Keratinocyte (primary cell): ENCODE results near the gene DENND1C. TPM values are rescaled to one million over a fixed set of nuclear protein-coding genes. Genes with fewer than 3 reads are reported as not detected.

Source experiments
- DNase-seq: peaks from one replicate; pipeline ENCODE4 v3.0.0-alpha.2; 2011; ENCODE audit warnings: low read depth, missing footprints, low spot score
- FAIRE-seq: peaks from 2 replicates; lab custom pipeline; 2011; peaks lifted over from hg19 to GRCh38; lab: Jason Lieb, UNC
- H2AFZ ChIP-seq: 2 replicates; pipeline ENCODE4 v1.6.0; 2012; ENCODE audit warnings: low read length, control low read depth, inconsistent platforms; ENCODE audit not compliant: control insufficient read depth
- H3K27ac ChIP-seq: 2 replicates; pipeline ENCODE4 v1.5.1; 2011; ENCODE audit warnings: low read length; ENCODE audit not compliant: control insufficient read depth, insufficient read depth
- H3K27me3 ChIP-seq: 3 replicates; pipeline ENCODE4 v1.6.0; 2011; ENCODE audit warnings: low read length; ENCODE audit not compliant: control insufficient read depth, insufficient read depth; ENCODE audit errors: extremely low read depth
- H3K36me3 ChIP-seq, 2 experiments: 2 replicates in 1 of 2; 3 replicates in 1 of 2; pipeline ENCODE4 v1.5.1; 2011; ENCODE audit warnings: low read length in 2 of 2, mild to moderate bottlenecking in 1 of 2; ENCODE audit not compliant: control insufficient read depth in 2 of 2, insufficient read depth in 2 of 2; ENCODE audit errors: extremely low read depth in 1 of 2
- H3K4me1 ChIP-seq: 3 replicates; pipeline ENCODE4 v1.5.1; 2011; ENCODE audit warnings: low read length; ENCODE audit not compliant: control insufficient read depth, insufficient read depth; ENCODE audit errors: extremely low read depth
- H3K4me2 ChIP-seq: 3 replicates; pipeline ENCODE4 v1.6.0; 2011; ENCODE audit warnings: low read depth, low read length; ENCODE audit not compliant: control insufficient read depth, insufficient read depth; ENCODE audit errors: extremely low read depth
- H3K4me3 ChIP-seq, 3 experiments: fragments of 200-600 bp in 1 of 3; sonication (generic) in 1 of 3; 2 replicates in 2 of 3; 3 replicates in 1 of 3; pipeline ENCODE4 v1.5.1; 2011 to 2016; ENCODE audit warnings: low read length in 3 of 3, mild to moderate bottlenecking in 3 of 3, control low read depth in 2 of 3, inconsistent platforms in 1 of 3, low read depth in 1 of 3, mixed read lengths in 1 of 3, mixed run types in 1 of 3, moderate library complexity in 1 of 3; ENCODE audit not compliant: control insufficient read depth in 2 of 3, insufficient read depth in 2 of 3; ENCODE audit errors: extremely low read depth in 1 of 3
- H3K79me2 ChIP-seq: 2 replicates; pipeline ENCODE4 v1.6.0; 2012; ENCODE audit warnings: low read length; ENCODE audit not compliant: control insufficient read depth, insufficient read depth
- H3K9ac ChIP-seq: 3 replicates; pipeline ENCODE4 v1.6.0; 2011; ENCODE audit warnings: low read length; ENCODE audit not compliant: control insufficient read depth, insufficient read depth; ENCODE audit errors: extremely low read depth
- H3K9me1 ChIP-seq: 3 replicates; pipeline ENCODE4 v1.6.0; 2011; ENCODE audit warnings: low read length; ENCODE audit not compliant: control insufficient read depth, insufficient read depth; ENCODE audit errors: extremely low read depth
- H3K9me3 ChIP-seq: 2 replicates; pipeline ENCODE4 v1.5.1; 2012; ENCODE audit warnings: low read depth, low read length; ENCODE audit not compliant: control insufficient read depth
- H4K20me1 ChIP-seq: 3 replicates; pipeline ENCODE4 v1.6.0; 2011; ENCODE audit warnings: low read length; ENCODE audit not compliant: control insufficient read depth, insufficient read depth; ENCODE audit errors: extremely low read depth
- CTCF ChIP-seq, 3 experiments: IDR thresholded peaks in 1 of 3; conservative IDR thresholded peaks in 1 of 3; optimal IDR thresholded peaks in 1 of 3; 2 replicates in 2 of 3; 3 replicates in 1 of 3; pipeline versions ENCODE3 to v1.5.1; 2011; ENCODE audit warnings: low read length in 3 of 3, mild to moderate bottlenecking in 3 of 3, moderate library complexity in 2 of 3, control low read depth in 1 of 3, inconsistent platforms in 1 of 3; ENCODE audit not compliant: insufficient read depth in 2 of 3; ENCODE audit errors: extremely low read depth in 1 of 3
- EZH2 ChIP-seq: IDR thresholded peaks from one replicate; pipeline ENCODE4 v1.6.1; 2012; ENCODE audit warnings: inconsistent platforms, mild to moderate bottlenecking, low read length, moderate library complexity
- dilution Hi-C: fragments of 300-500 bp; cut with MboI; formaldehyde crosslinking; loops from one replicate; pipeline ENCODE4 v1.7.0; 2020; ENCODE audit warnings: low sequenced_read_pairs; ENCODE audit not compliant: extremely low pct_ligation_motif_present
- polyA plus RNA-seq, 5 experiments: library from polyadenylated mRNA; depleted of rRNA in 3 of 5; stranded (reverse) in 3 of 5; stranded (forward) in 1 of 5; unstranded in 1 of 5; fragments of >200 nt; gene quantifications; 1 replicate in 1 of 5; 2 replicates in 3 of 5; 3 replicates in 1 of 5; pipeline versions ENCODE4 v1.2.1 to v1.2.3, GENCODE V29; 2011 to 2012; ENCODE audit warnings: missing spikeins in 2 of 5, low read depth in 1 of 5, low replicate concordance in 1 of 5
- small RNA-seq, 3 experiments: library from RNA; depleted of rRNA; stranded (forward); fragments of <200 nt; gene quantifications; one replicate each; pipeline ENCODE3, GENCODE V24; 2012; ENCODE audit warnings: low read depth in 3 of 3, low replicate concordance in 1 of 3; ENCODE audit not compliant: insufficient read length in 3 of 3

Gene DENND1C
- polyA plus RNA-seq, 1 donor (not counting 4 experiments of a cell fraction or from before 2014, with no cell fraction given): 0.09 TPM

DNA sequence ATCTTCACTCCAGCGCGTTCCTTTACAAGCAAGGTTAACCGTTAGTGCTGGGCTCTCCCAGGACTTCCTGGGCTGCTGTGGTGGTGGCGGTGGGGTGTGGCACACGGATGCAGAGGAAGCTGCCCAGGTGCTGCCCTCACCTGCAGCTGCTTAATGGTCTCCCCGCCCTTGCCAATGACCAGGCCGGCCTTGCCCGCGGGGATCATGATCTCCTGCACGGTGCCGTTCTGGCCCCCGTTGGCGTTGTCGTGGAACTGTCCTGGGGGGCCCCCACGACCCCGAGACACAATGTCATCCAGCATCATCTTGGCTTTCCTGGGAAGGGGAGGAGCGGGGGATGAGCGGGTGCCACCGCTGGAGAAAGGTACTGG lies 63.0 kb downstream of the DENND1C start:
- no peak for TF ChIP-seq CTCF (optimal IDR thresholded peaks at IDR 0.05 in 1 of 3, IDR thresholded peaks at IDR 0.05 in 1 of 3, conservative IDR thresholded peaks at IDR 0.05 in 1 of 3; ENCODE audit: extremely low read depth in 1 of 3, insufficient read depth in 2 of 3, low read length in 3 of 3)
- no peak for TF ChIP-seq EZH2
- Histone ChIP-seq H3K9me1 (peaks cover 2% of the 10 kb centered on the region), H3K79me2 (peaks cover 54% of the 10 kb centered on the region), H3K4me1 (peaks cover 8% of the 10 kb centered on the region), H2AFZ (no peak overlapping the region), H4K20me1 (peaks cover 11% of the 10 kb centered on the region), H3K9me3 (no peaks in the 10 kb centered on the region), H3K36me3 (peaks cover 43 to 67% of the 10 kb centered on the region in 2 experiments), H3K4me3 (no peak overlapping the region), H3K4me2 (no peak overlapping the region), H3K27ac (no peak overlapping the region), H3K9ac (no peak overlapping the region), H3K27me3 (no peaks in the 10 kb centered on the region)
- dilution Hi-C loops: no loop called here
- DNase-seq (no peak), FAIRE-seq (no peak)

DNA sequence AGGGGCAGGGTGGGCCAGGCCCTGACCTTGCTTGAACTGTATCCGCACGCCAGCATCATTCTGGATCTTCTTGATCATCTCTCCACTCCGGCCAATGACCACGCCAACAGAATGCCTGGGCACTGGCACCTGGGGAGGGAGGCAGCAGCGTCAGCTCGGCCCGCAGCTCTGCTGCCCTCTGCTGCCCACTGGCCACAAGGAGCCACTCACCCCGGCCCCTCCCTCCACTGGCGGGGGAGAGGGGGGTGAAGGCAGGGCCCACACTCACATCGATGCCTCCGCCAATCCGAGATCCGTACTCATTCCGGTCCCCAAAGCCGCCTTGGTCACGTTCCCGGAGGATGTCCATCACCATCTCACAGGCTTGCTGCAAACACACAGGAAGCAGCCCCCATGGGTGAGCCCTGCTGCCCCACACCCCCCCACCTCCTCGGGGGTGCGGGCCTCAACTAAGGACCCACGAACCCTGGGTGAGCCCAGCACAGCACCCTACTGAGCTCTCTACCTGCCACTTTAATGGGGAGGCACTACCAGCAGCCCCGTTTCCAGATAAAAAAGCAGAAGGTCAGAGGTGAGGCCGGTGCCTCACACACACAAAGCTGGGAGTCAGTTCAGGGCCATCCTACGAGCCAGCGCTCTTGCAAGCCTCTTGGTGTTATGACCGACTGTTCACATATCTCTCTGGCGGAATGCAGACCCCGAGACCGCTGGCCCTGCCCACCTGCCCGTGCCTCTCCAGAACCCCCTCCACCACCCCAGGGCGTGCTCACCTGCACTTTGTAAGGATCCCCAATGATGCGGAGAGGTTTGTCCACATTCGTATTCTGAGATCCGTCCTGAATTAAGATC lies 63.6 kb downstream of the DENND1C start:
- TF ChIP-seq EZH2 (no peak), CTCF (optimal IDR thresholded peaks at IDR 0.05 in 1 of 3, IDR thresholded peaks at IDR 0.05 in 1 of 3, conservative IDR thresholded peaks at IDR 0.05 in 1 of 3; ENCODE audit: extremely low read depth in 1 of 3, insufficient read depth in 2 of 3, low read length in 3 of 3) (peak in 1 of 3 experiments; percentile 41)
- dilution Hi-C loops: no loop called here
- no peak overlapping the region for H3K4me2 ChIP-seq
- H3K27me3 ChIP-seq: no peaks in the 10 kb centered on the region
- peaks cover 48% of the 10 kb centered on the region for H3K79me2 ChIP-seq
- no peaks in the 10 kb centered on the region for H3K9me3 ChIP-seq
- FAIRE-seq (no peak), DNase-seq (no peak)
- no peak overlapping the region for H3K27ac ChIP-seq
- H3K9me1 ChIP-seq: no peaks in the 10 kb centered on the region
- peaks cover 5% of the 10 kb centered on the region for H4K20me1 ChIP-seq
- H2AFZ ChIP-seq: no peak overlapping the region
- H3K36me3 ChIP-seq: peaks cover 43 to 67% of the 10 kb centered on the region in 2 experiments
- H3K4me3 ChIP-seq: no peak overlapping the region
- H3K9ac ChIP-seq: no peak overlapping the region
- H3K4me1 ChIP-seq: peaks cover 2% of the 10 kb centered on the region

Small RNA genes within 50 kb of the gene (small RNA-seq; reads per million reads assigned to genes)
- gene AC010503.2: 0 reads per million in 3 experiments

Other genes with a start within 250 kb of the DENND1C start
- gene MLLT1, start 201.8 kb downstream of the DENND1C start, polyA plus RNA-seq: 8.2 to 13.8 TPM (median 8.3 TPM) in 3 replicates
- 0.38 to 0.66 TPM (median 0.39 TPM) in 3 replicates for gene ACER1, start 148.2 kb downstream of the DENND1C start, polyA plus RNA-seq
- 46.8 to 54.3 TPM (median 52.8 TPM) in 3 replicates for gene CLPP, start 120.3 kb downstream of the DENND1C start, polyA plus RNA-seq
- 9.5 to 18.9 TPM (median 9.8 TPM) in 3 replicates for gene ALKBH7, start 109.0 kb downstream of the DENND1C start, polyA plus RNA-seq
- gene PSPN, start 105.9 kb downstream of the DENND1C start, polyA plus RNA-seq: 0.33 to 0.50 TPM (median 0.36 TPM) in 3 replicates
- 37.3 to 56.9 TPM (median 39.7 TPM) in 3 replicates for gene GTF2F1, start 88.6 kb downstream of the DENND1C start, polyA plus RNA-seq
- 41.8 to 98.9 TPM (median 56.6 TPM) in 3 replicates for gene KHSRP, start 57.0 kb downstream of the DENND1C start, polyA plus RNA-seq
- gene SLC25A41, start 48.0 kb downstream of the DENND1C start, polyA plus RNA-seq: 0.09 TPM in 1 of 3 replicates, not detected in the others
- gene SLC25A23, start 22.0 kb downstream of the DENND1C start, polyA plus RNA-seq: 6.4 to 7.7 TPM (median 6.9 TPM) in 3 replicates
- gene CRB3, start 17.5 kb downstream of the DENND1C start, polyA plus RNA-seq: 5.5 to 11.9 TPM (median 6.1 TPM) in 3 replicates
- gene TUBB4A, start 20.5 kb upstream of the DENND1C start, polyA plus RNA-seq: not detected in 3 replicates
- 11.1 to 12.8 TPM (median 12.3 TPM) in 3 replicates for gene TNFSF9, start 49.2 kb upstream of the DENND1C start, polyA plus RNA-seq
- gene CD70, start 109.4 kb upstream of the DENND1C start, polyA plus RNA-seq: 0.22 to 0.53 TPM (median 0.30 TPM) in 3 replicates
- gene TNFSF14, start 188.4 kb upstream of the DENND1C start, polyA plus RNA-seq: 0.01 TPM in 1 of 3 replicates, not detected in the others
- 10.7 to 85.7 TPM (median 14.8 TPM) in 3 replicates for gene C3, start 238.9 kb upstream of the DENND1C start, polyA plus RNA-seq